Liver (tissue), 9 donors: ENCODE measurements around the gene SYNM. TPM values are rescaled to one million over a fixed set of nuclear protein-coding genes. Genes with fewer than 3 reads are reported as not detected.
A peak's percentile ranks its signal among the peaks of the same experiment; 100 is the strongest.
"Not testable (repeated sequence)": the region's sequence is repeated elsewhere in the genome, so short reads cannot be mapped to it uniquely, and the experiment has no call there.

ENCODE experiments used
- DNase-seq: peaks from one replicate; pipeline ENCODE4 v3.0.0-alpha.2; 2017; ENCODE audit warnings: low spot score
- H3K27ac ChIP-seq, 2 donors: one replicate each; pipeline ENCODE4 v1.7.0; 2013; ENCODE audit warnings: inconsistent platforms in 2 of 2, low read length in 2 of 2, control low read depth in 1 of 2, low read depth in 1 of 2, mild to moderate bottlenecking in 1 of 2
- H3K27me3 ChIP-seq, 4 donors: one replicate each; pipeline versions ENCODE4 v1.6.1 to v1.7.0; 2013; ENCODE audit warnings: low read length in 3 of 4, inconsistent platforms in 1 of 4, mild to moderate bottlenecking in 1 of 4, moderate library complexity in 1 of 4; ENCODE audit not compliant: control insufficient read depth in 4 of 4, insufficient read depth in 4 of 4
- H3K36me3 ChIP-seq, 4 donors: one replicate each; pipeline versions ENCODE4 v1.6.1 to v1.7.0; 2013; ENCODE audit warnings: low read length in 3 of 4, mild to moderate bottlenecking in 3 of 4, low read depth in 1 of 4, moderate library complexity in 1 of 4; ENCODE audit not compliant: control insufficient read depth in 4 of 4, insufficient read depth in 3 of 4
- H3K4me1 ChIP-seq, 4 donors: one replicate each; pipeline versions ENCODE4 v1.6.1 to v1.7.0; 2013; ENCODE audit warnings: low read length in 3 of 4, mild to moderate bottlenecking in 3 of 4, moderate library complexity in 1 of 4; ENCODE audit not compliant: control insufficient read depth in 4 of 4, insufficient read depth in 4 of 4
- H3K4me3 ChIP-seq, 3 donors: one replicate each; pipeline versions ENCODE4 v1.6.1 to v1.7.0; 2013; ENCODE audit warnings: low read length in 3 of 3, control low read depth in 1 of 3, low read depth in 1 of 3, mild to moderate bottlenecking in 1 of 3
- H3K9ac ChIP-seq, 2 donors: one replicate each; pipeline ENCODE4 v1.7.0; 2013; ENCODE audit warnings: low read length in 2 of 2, mild to moderate bottlenecking in 2 of 2, moderate library complexity in 2 of 2, control low read depth in 1 of 2, low read depth in 1 of 2
- H3K9me3 ChIP-seq, 4 donors: one replicate each; pipeline versions ENCODE4 v1.6.1 to v1.7.0; 2013; ENCODE audit warnings: low read length in 3 of 4; ENCODE audit not compliant: control insufficient read depth in 4 of 4
- ATF3 ChIP-seq: IDR thresholded peaks from 2 replicates; pipeline ENCODE4 v1.6.1; 2016; ENCODE audit warnings: antibody characterized with exemption
- CTCF ChIP-seq: fragments of 150-350 bp; IDR thresholded peaks from 2 replicates; pipeline ENCODE4 v1.5.1; 2017; ENCODE audit warnings: improper control_type of control experiment, low read depth, low read length; ENCODE audit not compliant: missing input control
- EGR1 ChIP-seq, 2 donors: IDR thresholded peaks; 2 replicates each; pipeline ENCODE4 v1.6.1; 2016 to 2018; ENCODE audit warnings: antibody characterized with exemption in 2 of 2, low read depth in 2 of 2
- FOXA1 ChIP-seq: IDR thresholded peaks from 2 replicates; pipeline ENCODE4 v1.6.1; 2016; ENCODE audit warnings: antibody characterized with exemption
- GABPA ChIP-seq, 2 donors: IDR thresholded peaks in 1 of 2; conservative IDR thresholded peaks in 1 of 2; 2 replicates each; pipeline ENCODE4 v1.6.1; 2016; ENCODE audit warnings: antibody characterized with exemption in 2 of 2, mild to moderate bottlenecking in 1 of 2, moderate library complexity in 1 of 2
- HNF4A ChIP-seq, 2 donors: conservative IDR thresholded peaks; 2 replicates each; pipeline ENCODE4 v1.6.1; 2016; ENCODE audit warnings: antibody characterized with exemption in 2 of 2, mild to moderate bottlenecking in 2 of 2
- NR2F2 ChIP-seq: IDR thresholded peaks from 2 replicates; pipeline ENCODE4 v1.6.1; 2016; ENCODE audit warnings: antibody characterized with exemption
- RXRA ChIP-seq, 2 donors: IDR thresholded peaks; 2 replicates each; pipeline ENCODE4 v1.6.1; 2017 to 2018; ENCODE audit warnings: antibody characterized with exemption in 2 of 2, mild to moderate bottlenecking in 1 of 2
- SP1 ChIP-seq: IDR thresholded peaks from 2 replicates; pipeline ENCODE4 v1.6.1; 2018; ENCODE audit warnings: antibody characterized with exemption, mild to moderate bottlenecking
- TAF1 ChIP-seq: conservative IDR thresholded peaks from 2 replicates; pipeline ENCODE4 v1.6.1; 2016; ENCODE audit warnings: antibody characterized with exemption, mild to moderate bottlenecking
- YY1 ChIP-seq: IDR thresholded peaks from 2 replicates; pipeline ENCODE4 v1.6.1; 2016; ENCODE audit warnings: antibody characterized with exemption, mild to moderate bottlenecking
- WGBS: extraction: QIAGEN DNeasy Blood & Tissue Kit; methylation state at CpG from one replicate; pipeline ENCODE4 v1.1.7; 2013; 5-methylcytosine and 5-hydroxymethylcytosine counted together
- polyA plus RNA-seq, 2 donors: library from polyadenylated mRNA; stranded (reverse) in 1 of 2; unstranded in 1 of 2; fragments of 200-250 nt in 1 of 2; fragments of >200 nt in 1 of 2; fragmentation: Nextera tagmentation in 1 of 2; extraction: Ambion mirVana in 1 of 2; gene quantifications; one replicate each; pipeline versions ENCODE4 v1.2.1 to v1.2.3, GENCODE V29; 2013 to 2015
- total RNA-seq, 2 donors: library from RNA; depleted of rRNA; stranded (reverse); fragments of >200 nt; gene quantifications; one replicate each; pipeline ENCODE4 v1.2.3, GENCODE V29; 2014
- TF ChIP-seq, protein P1 (sequence below): IDR thresholded peaks from 2 replicates; pipeline ENCODE4 v1.6.1; 2016; ENCODE audit warnings: antibody characterized with exemption
- TF ChIP-seq, protein P2 (sequence below): IDR thresholded peaks from 2 replicates; pipeline ENCODE4 v1.6.1; 2016; ENCODE audit warnings: antibody characterized with exemption
- donor health status: healthy.
- donor health status: healthy.
- donor health status: healthy.
- donor health status: healthy.
- donor health status: healthy.

Gene SYNM
- total and polyA plus RNA-seq, 4 donors = 0.39 to 6.4 (median 1.2) TPM

DNA sequence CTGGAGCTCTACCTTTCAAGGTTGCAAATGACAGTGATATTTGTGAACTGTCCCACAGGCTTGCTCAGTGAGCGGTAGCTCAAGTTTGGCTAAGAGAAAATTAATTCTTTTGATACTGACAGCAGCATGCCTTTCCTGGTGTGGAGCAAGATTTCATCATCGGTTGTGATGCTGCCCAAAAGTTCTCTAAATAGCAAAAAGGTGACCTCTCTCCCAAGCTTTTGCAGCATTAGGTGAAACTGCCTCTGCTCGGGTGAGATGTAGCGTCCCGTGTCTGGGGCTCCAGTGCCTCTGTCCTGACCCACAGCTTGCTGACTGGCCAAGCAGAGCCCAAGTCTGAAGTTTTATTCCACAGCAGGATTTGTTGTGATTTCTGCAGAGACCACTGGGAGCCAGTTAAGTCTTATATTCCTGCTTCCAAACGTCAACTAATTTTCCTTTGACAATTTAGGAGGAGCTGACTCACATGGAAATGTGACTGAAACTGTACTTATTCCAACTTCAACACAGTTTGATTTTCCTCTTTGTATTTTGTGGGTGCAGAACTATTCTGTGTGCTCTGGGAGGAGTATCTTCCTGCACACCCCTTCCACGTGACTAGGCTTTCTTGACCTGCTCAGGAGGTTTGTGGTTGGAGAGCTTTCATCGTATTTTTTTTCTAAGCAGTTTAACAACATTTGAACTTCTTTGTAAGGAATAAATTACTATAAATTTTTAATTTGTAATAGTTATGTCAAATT is 5.9 kb downstream of the SYNM start:
- Histone ChIP-seq H3K4me3 (no peak overlapping the region), H3K9me3 (no peaks in the 10 kb centered on the region), H3K36me3 (peaks cover 0 to 2% (median 0%) of the 10 kb centered on the region in 4 donors), H3K4me1 (peaks cover 3 to 20% (median 7%) of the 10 kb centered on the region in 4 donors), H3K27ac (no peak overlapping the region), H3K27me3 (no peaks in the 10 kb centered on the region), H3K9ac (no peak overlapping the region)
- WGBS = 71% methylated on average over 8 of the region's 8 CpGs
- DNase-seq = no peak
- TF ChIP-seq HNF4A (conservative IDR thresholded peaks at IDR 0.05) = no peak

DNA sequence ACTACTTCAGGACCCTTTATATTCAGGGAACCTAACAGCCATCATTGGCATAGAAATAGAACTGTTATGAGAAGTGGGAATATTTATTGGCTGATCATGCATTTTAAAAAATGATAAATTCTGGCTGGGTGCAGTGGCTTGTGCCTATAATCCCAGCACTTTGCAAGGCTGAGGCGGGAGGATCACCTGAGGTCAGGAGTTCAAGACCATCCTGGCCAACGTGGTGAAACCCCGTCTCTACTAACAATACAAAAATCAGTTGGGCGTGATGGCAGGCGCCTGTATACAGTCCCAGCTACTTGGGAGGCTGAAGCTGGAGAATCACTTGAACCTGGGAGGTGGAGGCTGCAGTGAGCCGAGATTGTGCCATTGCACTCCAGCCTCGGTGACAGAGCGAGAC is 6.8 kb downstream of the SYNM start:
- 90% methylated on average over 8 of the region's 8 CpGs for WGBS

GRCh38 chr15:99113547-99114271 is 8.8 kb downstream of the SYNM start:
- H3K36me3 ChIP-seq = peaks cover 0 to 2% (median 0%) of the 10 kb centered on the region in 4 donors
- 86% methylated on average over 13 of the region's 13 CpGs for WGBS
- H3K9me3 ChIP-seq = no peaks in the 10 kb centered on the region
- TF ChIP-seq GABPA (IDR thresholded peaks at IDR 0.05 in 1 of 2, conservative IDR thresholded peaks at IDR 0.05 in 1 of 2) = no peak
- TF ChIP-seq HNF4A (conservative IDR thresholded peaks at IDR 0.05) = peak in 1 of 2 donors; percentile 4
- no peak for DNase-seq
- H3K4me3 ChIP-seq = no peak overlapping the region
- no peak overlapping the region for H3K27ac ChIP-seq
- peaks cover 0 to 9% (median 4%) of the 10 kb centered on the region in 4 donors for H3K4me1 ChIP-seq
- no peak overlapping the region for H3K9ac ChIP-seq
- H3K27me3 ChIP-seq = no peaks in the 10 kb centered on the region

More for the DNA sequence above, 6.8 kb downstream of the SYNM start:
- H3K9ac ChIP-seq, H3K27me3 ChIP-seq, H3K9me3 ChIP-seq, H3K36me3 ChIP-seq, H3K4me3 ChIP-seq, H3K27ac ChIP-seq, DNase-seq: not testable (repeated sequence)
- peaks cover 0 to 15% (median 4%) of the 10 kb centered on the region in 4 donors for H3K4me1 ChIP-seq

GRCh38 chr15:99114511-99115299 is 9.8 kb downstream of the SYNM start:
- TF ChIP-seq TAF1 (no peak), CTCF (no peak), YY1 (no peak), GABPA (IDR thresholded peaks at IDR 0.05 in 1 of 2, conservative IDR thresholded peaks at IDR 0.05 in 1 of 2) (no peak), FOXA1 (no peak), ATF3 (no peak), NR2F2 (no peak), EGR1 (IDR thresholded peaks at IDR 0.05; ENCODE audit: low read depth in 2 of 2) (no peak), SP1 (no peak), HNF4A (conservative IDR thresholded peaks at IDR 0.05) (no peak), RXRA (IDR thresholded peaks at IDR 0.05) (no peak)
- TF ChIP-seq, protein P1, sequence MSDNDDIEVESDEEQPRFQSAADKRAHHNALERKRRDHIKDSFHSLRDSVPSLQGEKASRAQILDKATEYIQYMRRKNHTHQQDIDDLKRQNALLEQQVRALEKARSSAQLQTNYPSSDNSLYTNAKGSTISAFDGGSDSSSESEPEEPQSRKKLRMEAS = no peak
- TF ChIP-seq, protein P2, sequence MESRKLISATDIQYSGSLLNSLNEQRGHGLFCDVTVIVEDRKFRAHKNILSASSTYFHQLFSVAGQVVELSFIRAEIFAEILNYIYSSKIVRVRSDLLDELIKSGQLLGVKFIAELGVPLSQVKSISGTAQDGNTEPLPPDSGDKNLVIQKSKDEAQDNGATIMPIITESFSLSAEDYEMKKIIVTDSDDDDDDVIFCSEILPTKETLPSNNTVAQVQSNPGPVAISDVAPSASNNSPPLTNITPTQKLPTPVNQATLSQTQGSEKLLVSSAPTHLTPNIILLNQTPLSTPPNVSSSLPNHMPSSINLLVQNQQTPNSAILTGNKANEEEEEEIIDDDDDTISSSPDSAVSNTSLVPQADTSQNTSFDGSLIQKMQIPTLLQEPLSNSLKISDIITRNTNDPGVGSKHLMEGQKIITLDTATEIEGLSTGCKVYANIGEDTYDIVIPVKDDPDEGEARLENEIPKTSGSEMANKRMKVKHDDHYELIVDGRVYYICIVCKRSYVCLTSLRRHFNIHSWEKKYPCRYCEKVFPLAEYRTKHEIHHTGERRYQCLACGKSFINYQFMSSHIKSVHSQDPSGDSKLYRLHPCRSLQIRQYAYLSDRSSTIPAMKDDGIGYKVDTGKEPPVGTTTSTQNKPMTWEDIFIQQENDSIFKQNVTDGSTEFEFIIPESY = no peak
- Histone ChIP-seq H3K36me3 (peaks cover 0 to 2% (median 0%) of the 10 kb centered on the region in 4 donors), H3K9me3 (no peaks in the 10 kb centered on the region), H3K27me3 (no peaks in the 10 kb centered on the region), H3K4me1 (peaks cover 0 to 8% (median 4%) of the 10 kb centered on the region in 4 donors), H3K27ac (no peak overlapping the region), H3K9ac (no peak overlapping the region), H3K4me3 (no peak overlapping the region)
- no peak for DNase-seq
- WGBS = 94% methylated on average over 12 of the region's 12 CpGs
